OCI-LY1 (cell line): Measurements from ENCODE around the gene ITGAX.

ENCODE experiments used
- H2AFZ ChIP-seq: fragments of 200-600 bp; sonication (generic), shearing (Covaris generic); 2 replicates; pipeline ENCODE4 v1.6.0; 2014; ENCODE audit warnings: antibody characterized with exemption, mild to moderate bottlenecking, low read length
- H3F3A ChIP-seq: fragments of 200-600 bp; sonication (generic), shearing (Covaris generic); 2 replicates; pipeline ENCODE4 v1.6.0; 2014; ENCODE audit warnings: mild to moderate bottlenecking, antibody characterized with exemption, low read length, moderate library complexity; ENCODE audit not compliant: insufficient read depth
- H3K27ac ChIP-seq: fragments of 200-600 bp; sonication (generic); 2 replicates; pipeline ENCODE4 v1.5.1; 2014; ENCODE audit warnings: low read length, mixed run types, mild to moderate bottlenecking, low read depth; ENCODE audit not compliant: poor library complexity, severe bottlenecking
- H3K27me3 ChIP-seq: fragments of 200-600 bp; sonication (generic); 2 replicates; pipeline ENCODE4 v1.6.0; 2014; ENCODE audit warnings: antibody characterized with exemption, mild to moderate bottlenecking, low read length, moderate library complexity; ENCODE audit not compliant: insufficient read depth
- H3K36me3 ChIP-seq: fragments of 200-600 bp; sonication (generic); 2 replicates; pipeline ENCODE4 v1.6.1; 2014; ENCODE audit warnings: mild to moderate bottlenecking, antibody characterized with exemption, low read length, moderate library complexity, mixed read lengths; ENCODE audit not compliant: insufficient read depth
- H3K4me1 ChIP-seq: fragments of 200-600 bp; sonication (generic); 2 replicates; pipeline ENCODE4 v1.5.1; 2014; ENCODE audit warnings: mild to moderate bottlenecking, low read length, moderate library complexity; ENCODE audit not compliant: insufficient read depth, severe bottlenecking
- H3K4me2 ChIP-seq: fragments of 200-600 bp; sonication (generic), shearing (Covaris generic); 2 replicates; pipeline ENCODE4 v1.6.1; 2014; ENCODE audit warnings: low read length
- H3K4me3 ChIP-seq: fragments of 200-600 bp; sonication (generic); 2 replicates; pipeline ENCODE4 v1.5.1; 2014; ENCODE audit warnings: low read length, low read depth, mild to moderate bottlenecking, mixed read lengths; ENCODE audit not compliant: poor library complexity, severe bottlenecking
- H3K79me2 ChIP-seq: fragments of 200-600 bp; shearing (Covaris generic); 2 replicates; pipeline ENCODE4 v1.6.1; 2016; ENCODE audit warnings: mixed run types, low read length, mixed read lengths; ENCODE audit not compliant: insufficient read depth
- H3K9ac ChIP-seq: fragments of 200-600 bp; sonication (generic), shearing (Covaris generic); 2 replicates; pipeline ENCODE4 v1.6.1; 2014; ENCODE audit warnings: mild to moderate bottlenecking, low read length, mixed read lengths
- H3K9me2 ChIP-seq: fragments of 200-600 bp; sonication (generic), shearing (Covaris generic); 2 replicates; pipeline ENCODE4 v1.6.1; 2014; ENCODE audit warnings: low read depth, mild to moderate bottlenecking, low read length, mixed read lengths
- H3K9me3 ChIP-seq: fragments of 200-600 bp; shearing (Covaris generic); 2 replicates; pipeline ENCODE4 v1.6.1; 2014; ENCODE audit warnings: low read length, mixed read lengths
- H4K20me1 ChIP-seq: fragments of 200-600 bp; sonication (generic), shearing (Covaris generic); 2 replicates; pipeline ENCODE4 v1.6.0; 2016; ENCODE audit warnings: mild to moderate bottlenecking, low read length; ENCODE audit not compliant: insufficient read depth
- CTCF ChIP-seq: fragments of 200-600 bp; sonication (generic), shearing (Covaris generic); IDR thresholded peaks from 2 replicates; pipeline ENCODE4 v1.5.1; 2017; ENCODE audit warnings: mild to moderate bottlenecking, antibody characterized with exemption, low read length, moderate library complexity, mixed read lengths
- EZH2 ChIP-seq: fragments of 200-600 bp; sonication (generic), shearing (Covaris generic); IDR thresholded peaks from 2 replicates; pipeline ENCODE4 v1.8.0; 2017; ENCODE audit warnings: borderline replicate concordance, mixed run types, mild to moderate bottlenecking, antibody characterized with exemption, low read length, moderate library complexity, mixed read lengths

ITGAX gene

GRCh38 chr16:31371008-31371407, 16.0 kb downstream of the ITGAX start:
- Histone ChIP-seq H3K79me2 (no peaks in the 10 kb centered on the region), H3K9ac (no peak overlapping the region), H3K4me3 (no peak overlapping the region), H4K20me1 (no peaks in the 10 kb centered on the region), H3K27me3 (no peaks in the 10 kb centered on the region), H3K9me3 (no peaks in the 10 kb centered on the region), H3K4me2 (no peak overlapping the region), H3K4me1 (no peaks in the 10 kb centered on the region), H2AFZ (no peak overlapping the region), H3K36me3 (no peaks in the 10 kb centered on the region), H3K27ac (no peak overlapping the region), H3K9me2 (no peaks in the 10 kb centered on the region), H3F3A (no peaks in the 10 kb centered on the region)
- TF ChIP-seq CTCF (no peak), EZH2 (no peak)

GRCh38 chr16:31371619-31372484, 16.9 kb downstream of the ITGAX start:
- H3K4me2 ChIP-seq: no peak overlapping the region
- no peak overlapping the region for H3K9ac ChIP-seq
- no peaks in the 10 kb centered on the region for H3K9me2 ChIP-seq
- no peaks in the 10 kb centered on the region for H3K79me2 ChIP-seq
- H4K20me1 ChIP-seq: no peaks in the 10 kb centered on the region
- H3K27ac ChIP-seq: no peak overlapping the region
- H3K9me3 ChIP-seq: no peaks in the 10 kb centered on the region
- no peaks in the 10 kb centered on the region for H3K36me3 ChIP-seq
- TF ChIP-seq CTCF: no peak
- no peak for TF ChIP-seq EZH2
- H3F3A ChIP-seq: no peaks in the 10 kb centered on the region
- H3K4me1 ChIP-seq: no peaks in the 10 kb centered on the region
- H3K27me3 ChIP-seq: no peaks in the 10 kb centered on the region
- H3K4me3 ChIP-seq: no peak overlapping the region
- no peak overlapping the region for H2AFZ ChIP-seq

GRCh38 chr16:31373235-31373634, 18.3 kb downstream of the ITGAX start:
- H3K4me3 ChIP-seq: no peak overlapping the region
- H4K20me1 ChIP-seq: no peaks in the 10 kb centered on the region
- H3K36me3 ChIP-seq: no peaks in the 10 kb centered on the region
- no peaks in the 10 kb centered on the region for H3K9me2 ChIP-seq
- H3F3A ChIP-seq: no peaks in the 10 kb centered on the region
- H3K27me3 ChIP-seq: no peaks in the 10 kb centered on the region
- H3K4me1 ChIP-seq: no peaks in the 10 kb centered on the region
- H3K9me3 ChIP-seq: no peaks in the 10 kb centered on the region
- TF ChIP-seq EZH2 (no peak), CTCF (no peak)
- no peak overlapping the region for H3K4me2 ChIP-seq
- H3K9ac ChIP-seq: no peak overlapping the region
- H3K79me2 ChIP-seq: no peaks in the 10 kb centered on the region
- H3K27ac ChIP-seq: no peak overlapping the region
- H2AFZ ChIP-seq: no peak overlapping the region
